ENCODE results near the gene LPIN2.
A peak's percentile ranks its signal among the peaks of the same experiment; 100 is the strongest.
"Not testable (repeated sequence)": the region's sequence is repeated elsewhere in the genome, so short reads cannot be mapped to it uniquely, and the experiment has no call there.

Gene LPIN2

DNA sequence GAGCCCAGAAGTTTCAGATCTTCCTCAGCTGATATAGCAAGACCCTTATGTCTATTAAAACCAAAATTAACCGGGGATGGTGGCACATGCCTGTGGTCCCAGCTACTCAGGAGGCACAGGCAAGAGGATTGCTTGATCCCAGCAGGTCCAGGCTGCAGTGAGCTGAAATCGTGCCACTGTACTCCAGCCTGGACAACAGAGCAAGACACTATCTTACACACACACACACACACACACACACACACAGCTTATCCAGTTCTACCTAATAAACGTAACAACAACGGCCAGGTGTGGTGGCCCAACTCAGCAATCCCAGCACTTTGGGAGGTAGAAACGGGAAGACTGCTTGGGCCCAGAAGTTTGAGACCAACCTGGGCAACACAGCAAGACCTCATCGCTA lies 7.5 kb downstream of the LPIN2 start:
- no peak for DNase-seq

DNA sequence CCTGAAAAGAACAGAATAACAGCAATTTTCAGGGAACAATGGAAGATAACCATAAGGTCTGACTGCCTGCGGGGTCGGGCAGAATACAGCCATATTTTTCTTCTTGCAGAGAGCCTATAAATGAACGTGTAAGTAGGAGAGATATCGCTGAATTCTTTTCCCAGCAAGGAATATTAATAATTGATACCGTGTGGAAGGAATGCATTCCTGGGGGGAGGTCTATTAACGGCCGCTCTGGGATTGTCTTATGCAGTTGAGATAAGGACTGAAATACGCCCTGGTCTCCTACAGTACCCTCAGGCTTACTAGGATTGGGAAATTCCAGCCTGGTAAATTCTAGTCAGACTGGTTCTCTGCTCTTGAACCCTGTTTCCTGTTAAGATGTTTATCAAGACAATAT lies 9.2 kb downstream of the LPIN2 start:
- not testable (repeated sequence) for DNase-seq

DNA sequence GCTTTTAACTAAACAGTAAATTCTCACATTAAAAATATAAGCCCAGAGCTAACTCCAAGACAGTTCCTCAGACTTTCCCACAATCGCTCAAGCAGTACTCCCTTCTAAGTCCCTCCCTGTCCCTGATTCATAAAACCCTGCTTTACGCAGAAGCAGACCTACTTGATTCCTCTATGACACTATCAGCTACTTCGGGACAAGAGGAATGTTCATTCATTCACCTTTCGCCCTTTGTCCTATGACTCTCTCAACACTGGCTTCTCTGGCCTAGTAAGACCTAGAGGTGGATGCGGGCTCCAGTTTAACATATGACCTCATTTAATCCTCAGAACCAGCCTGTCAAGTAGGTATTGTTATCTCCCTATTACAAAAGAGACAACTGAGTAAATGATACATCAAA lies 10.2 kb downstream of the LPIN2 start:
- no peak for DNase-seq

DNA sequence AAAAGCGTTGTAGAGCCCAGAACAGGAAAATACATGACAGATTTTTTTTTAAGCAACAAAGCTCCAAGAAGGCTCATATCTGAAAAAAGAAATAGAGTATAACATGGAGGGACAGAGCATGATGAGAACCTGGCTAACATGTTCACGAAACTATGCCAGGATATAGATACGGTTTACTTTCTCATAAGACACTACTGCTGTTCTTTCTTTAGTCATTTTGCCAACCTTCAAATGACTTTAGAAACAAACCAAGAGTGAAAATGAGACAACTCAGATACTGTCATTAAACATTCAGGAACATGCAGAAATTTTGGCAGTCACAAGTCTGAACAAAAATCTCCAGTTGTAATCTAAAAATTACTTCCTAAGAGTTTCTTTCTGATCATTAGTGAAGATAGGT lies 14.3 kb downstream of the LPIN2 start:
- DNase-seq = no peak

DNA sequence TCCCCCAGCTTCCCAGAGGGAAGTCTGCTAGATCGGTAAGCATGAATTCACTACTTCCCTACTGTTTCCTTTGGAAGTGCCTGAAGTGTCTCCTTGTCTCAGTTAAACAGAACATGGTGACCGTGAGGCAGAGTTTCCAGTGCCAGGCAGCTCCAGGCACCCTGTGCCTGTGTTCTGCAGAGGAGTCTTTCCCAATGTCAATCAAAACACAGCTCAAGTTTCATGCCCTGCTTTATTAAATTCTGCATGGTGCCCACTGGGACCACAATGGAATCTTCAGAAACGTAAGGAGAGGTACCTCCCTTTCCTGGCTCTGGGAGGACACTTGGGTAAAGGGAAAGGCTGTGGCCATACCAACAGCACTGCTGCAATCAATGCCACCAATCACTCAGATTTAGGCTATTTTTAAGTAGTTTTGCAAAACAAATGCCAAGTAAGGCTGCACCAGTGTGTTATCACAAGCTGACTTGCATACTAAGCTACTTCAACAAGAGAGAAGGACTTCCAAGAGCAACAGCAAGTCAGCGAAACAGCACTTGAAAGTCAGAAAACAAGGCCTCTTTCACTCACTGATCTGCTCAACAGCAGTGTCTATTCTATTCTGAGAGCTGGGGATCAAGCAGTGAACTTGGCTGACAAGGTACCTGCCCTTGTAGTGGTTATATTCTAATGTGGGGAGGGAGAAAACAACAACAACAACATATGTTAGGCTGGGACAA lies 14.9 kb downstream of the LPIN2 start:
- no peak for DNase-seq

DNA sequence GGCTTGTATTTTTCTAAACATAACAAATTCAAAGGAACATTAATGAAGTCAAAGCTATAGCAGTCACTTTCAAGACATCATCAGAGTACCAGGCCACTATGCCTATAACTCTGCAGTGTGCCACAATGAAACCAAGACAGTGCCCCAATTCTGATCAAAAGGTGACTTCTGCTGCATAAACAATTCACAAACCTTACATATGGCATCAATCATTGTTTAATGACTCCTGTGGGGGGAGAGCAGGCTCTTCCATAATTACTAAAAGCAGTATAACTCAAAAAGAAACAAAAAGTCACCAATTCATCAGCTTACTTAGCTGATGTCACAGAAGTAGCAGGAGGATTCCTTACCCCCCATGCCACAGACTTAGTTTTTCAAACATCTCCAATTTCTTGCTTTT lies 15.5 kb downstream of the LPIN2 start:
- no peak for DNase-seq

DNA sequence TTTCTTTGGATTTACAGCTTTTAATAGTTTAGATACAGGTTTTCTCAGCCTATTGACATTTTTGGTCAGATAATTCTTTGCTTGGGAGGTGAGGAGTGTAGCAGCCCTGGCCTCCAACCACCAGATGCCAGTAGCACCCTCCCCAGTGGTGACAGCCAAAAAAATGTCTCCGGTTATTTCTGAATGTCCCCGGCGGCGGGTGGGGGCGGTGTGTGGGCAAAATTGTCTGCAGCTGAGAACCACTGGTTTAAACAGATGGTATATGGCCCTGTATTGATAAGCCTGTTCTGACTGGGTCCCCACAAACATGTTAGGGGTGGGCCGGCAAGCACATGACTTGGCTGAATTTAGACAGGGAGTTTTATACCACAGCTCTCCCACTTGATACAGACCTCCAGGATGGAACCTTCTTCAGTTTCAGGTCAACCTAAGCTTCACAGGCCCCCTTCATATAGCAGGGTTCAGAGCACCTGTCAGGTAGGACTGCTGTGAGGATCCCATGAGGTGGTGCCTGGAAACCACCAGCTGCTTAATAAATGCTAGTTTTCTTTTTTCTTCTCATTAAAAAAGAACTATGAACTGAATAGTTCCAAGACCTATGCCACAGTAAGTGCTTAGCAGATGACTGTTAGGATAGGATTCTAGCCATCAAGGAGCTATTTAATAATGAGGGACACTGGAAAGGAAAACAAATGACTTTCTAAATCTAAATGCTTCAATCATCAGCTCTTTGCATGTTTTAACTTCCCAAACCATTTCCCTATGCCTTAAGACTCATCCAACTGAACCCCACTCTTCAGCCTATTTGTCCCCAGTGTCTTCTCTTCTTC lies 18.1 kb downstream of the LPIN2 start:
- DNase-seq = peak; percentile 77

DNA sequence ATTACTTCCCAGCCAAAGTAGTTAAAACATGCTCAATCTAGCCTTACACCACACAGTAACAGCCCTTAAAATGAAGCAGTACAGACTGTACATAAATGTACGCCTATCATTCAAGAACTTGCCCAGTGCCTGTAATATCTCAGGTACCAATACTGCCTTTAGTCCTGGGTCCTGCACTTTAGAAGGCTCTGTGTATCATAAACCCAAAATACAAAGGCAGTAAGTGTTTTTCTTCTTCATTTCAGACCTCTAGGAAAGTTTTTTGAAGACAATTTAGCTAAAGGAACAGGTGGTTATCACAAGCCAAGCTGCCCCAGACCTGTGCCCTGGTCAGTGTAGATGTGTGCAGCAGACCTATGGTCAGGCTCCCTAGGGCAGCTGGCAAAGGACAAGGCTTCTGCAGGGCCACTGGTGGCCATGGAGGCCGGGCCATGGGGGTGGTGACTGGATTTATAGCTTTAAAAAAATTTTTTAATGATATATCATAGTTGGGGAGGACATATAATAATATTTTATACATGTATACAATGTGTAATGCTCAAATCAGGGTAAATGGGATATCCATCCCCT lies 18.8 kb downstream of the LPIN2 start:
- no peak for DNase-seq

DNA sequence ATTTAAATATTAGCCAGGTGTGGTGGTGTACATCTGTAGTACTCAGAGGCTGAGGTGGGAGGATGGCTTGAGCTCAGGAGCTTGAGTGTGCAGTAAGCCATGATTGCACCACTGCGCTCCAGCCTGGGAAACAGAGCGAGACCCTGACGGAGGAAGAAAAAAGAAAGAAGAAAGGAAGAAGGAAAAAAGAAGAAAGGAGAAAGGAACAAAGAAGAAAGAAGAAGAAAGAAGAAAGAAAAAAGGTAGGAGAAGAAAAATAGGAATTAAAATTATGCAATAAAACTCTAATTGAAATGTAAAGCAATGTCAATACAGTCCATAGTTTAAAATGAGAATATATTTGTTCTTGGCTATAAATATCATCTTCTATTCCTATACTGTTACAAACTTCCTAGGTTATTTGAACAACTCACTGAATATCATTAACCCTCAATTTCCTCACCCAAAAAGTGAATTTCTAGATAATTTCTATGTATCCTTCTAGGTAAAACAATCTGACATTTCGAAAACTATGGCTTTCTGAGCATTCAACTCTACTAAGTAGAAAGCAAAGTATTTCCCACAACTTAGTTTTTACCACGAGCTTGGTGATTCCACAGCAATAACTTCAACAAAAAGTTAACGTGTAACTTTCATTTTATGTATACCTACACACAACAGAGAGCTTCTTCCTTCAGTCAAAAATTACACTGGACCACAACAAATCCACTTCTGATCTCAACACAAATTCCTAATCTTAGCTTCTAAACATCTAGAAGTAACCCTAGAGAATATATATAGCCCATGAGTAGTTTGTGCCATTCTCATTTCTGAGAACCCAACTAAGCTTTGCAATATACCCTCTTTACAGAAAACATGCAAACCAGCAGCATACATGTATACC lies 19.7 kb downstream of the LPIN2 start:
- DNase-seq = no peak

DNA sequence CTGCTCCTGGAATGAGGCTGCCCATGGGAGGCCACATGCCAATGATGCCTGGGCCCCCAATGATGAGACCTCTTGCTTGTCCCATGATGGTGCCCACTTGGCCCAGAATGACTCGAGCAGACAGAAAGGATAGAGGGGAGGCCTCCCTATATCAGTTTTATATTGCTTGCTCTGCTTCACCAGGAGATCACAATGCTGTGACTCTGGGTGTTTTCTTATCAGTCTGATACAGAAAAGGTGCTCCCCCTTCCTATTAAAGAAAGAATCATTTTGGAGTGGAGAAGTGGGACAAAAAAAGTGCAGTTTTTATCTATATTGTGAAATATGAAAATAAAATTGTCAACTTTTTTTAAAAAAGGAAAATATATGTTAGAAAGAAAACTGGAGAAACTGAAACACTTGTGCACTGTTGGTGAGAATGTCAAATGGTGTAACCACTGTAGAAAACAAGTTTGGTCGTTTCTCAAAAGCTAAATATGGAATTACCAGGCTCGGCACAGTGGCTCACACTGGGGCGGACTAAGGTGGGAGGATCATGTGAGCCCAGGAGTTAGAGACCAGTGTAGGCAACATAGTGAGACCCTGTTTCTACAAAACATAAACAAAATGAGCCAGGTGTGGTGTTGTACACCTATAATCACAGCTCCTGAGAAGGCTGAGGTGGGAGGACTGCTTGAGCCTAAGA lies 21.8 kb downstream of the LPIN2 start:
- no peak for DNase-seq

DNA sequence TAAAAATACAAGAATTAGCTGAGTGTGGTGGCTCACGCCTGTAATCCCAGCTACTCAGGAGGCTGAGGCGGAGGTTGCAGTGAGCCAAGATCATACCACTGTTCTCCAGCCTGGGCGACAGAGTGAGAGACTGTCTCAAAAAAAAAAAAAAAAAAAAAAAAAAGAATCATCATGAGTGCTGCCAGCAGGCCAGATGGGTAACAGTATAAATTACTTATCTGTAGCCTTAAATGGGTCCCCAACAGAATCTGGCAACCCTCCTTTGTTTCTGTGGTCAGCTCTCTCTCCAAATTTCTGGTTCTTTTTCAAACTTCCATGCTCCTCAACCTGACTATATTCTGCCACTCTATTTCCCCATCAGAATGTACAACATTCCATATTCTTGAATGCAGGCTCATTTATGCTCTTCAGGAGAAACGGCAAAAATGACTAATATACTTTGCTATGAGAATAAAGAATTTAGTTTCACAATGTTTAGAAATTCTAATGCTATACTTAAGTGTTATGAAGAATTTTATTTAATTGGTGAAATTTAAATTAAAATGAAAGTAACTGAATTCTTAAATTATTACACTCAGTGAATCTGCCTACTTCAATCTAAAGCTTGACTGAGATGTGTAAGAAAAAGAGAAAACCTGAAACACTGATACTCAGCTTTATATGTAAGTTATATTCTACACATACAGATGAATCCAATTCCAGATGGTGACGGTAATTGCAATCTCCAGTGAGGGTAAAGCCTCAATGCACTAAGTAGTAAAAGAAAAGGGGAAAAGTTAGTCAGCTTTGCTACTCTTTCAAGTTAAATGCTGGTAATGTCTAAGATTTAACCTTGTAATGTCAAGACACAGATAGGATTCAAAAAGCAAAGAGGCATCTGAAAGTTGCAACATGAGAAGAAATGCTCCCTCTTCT lies 24.8 kb downstream of the LPIN2 start:
- DNase-seq = no peak

DNA sequence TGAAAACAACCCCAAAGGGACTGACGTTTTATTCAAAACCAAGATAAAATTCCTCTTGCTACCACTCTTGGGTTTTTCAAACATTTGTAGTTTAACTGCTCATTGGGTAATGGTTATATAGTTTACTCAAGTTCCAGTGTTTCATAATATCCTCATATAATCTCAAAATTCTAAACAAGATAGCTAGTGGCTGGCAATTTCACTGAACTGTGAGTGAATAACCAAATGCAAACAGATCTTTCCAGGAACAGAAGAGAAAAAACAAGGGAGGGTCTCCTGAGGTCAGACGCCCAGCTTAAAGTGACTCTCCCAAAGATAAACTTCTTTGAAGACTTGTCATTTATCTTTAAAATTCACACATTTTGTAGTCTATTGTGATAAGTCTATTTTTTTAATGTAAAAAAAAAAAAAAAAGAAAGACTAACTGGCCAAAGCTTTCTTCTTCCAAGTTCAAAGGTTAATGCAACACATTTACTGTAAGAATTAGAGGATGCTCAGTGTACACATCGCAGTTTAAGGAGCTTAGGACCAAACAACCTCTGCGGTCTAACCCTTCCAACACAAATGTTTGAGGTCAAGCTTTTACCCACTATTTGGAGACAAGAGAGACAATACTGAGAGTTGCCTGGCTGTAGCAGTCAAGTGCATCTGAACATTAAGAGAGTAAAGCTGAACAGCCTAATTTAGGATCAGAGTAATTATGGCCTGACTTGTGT lies 26.6 kb downstream of the LPIN2 start:
- DNase-seq = no peak

DNA sequence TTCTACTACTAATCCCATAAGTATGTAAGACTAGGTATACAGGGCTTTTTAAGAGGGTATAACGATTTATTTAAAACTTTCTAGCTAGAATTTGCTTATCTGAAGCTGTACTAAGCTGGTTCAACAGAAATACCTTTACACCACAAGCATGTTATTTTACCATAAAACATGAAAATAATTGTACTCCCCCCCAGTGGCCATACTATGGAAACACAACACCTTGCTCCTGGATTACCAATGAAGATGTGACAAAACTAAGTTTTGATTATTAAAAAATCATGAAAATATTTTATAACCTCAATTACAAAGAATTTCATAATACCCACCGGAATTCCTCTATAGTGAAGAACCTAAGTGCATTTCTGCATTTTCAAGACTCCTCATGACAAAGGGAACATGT lies 27.3 kb downstream of the LPIN2 start:
- DNase-seq = peak; percentile 39

DNA sequence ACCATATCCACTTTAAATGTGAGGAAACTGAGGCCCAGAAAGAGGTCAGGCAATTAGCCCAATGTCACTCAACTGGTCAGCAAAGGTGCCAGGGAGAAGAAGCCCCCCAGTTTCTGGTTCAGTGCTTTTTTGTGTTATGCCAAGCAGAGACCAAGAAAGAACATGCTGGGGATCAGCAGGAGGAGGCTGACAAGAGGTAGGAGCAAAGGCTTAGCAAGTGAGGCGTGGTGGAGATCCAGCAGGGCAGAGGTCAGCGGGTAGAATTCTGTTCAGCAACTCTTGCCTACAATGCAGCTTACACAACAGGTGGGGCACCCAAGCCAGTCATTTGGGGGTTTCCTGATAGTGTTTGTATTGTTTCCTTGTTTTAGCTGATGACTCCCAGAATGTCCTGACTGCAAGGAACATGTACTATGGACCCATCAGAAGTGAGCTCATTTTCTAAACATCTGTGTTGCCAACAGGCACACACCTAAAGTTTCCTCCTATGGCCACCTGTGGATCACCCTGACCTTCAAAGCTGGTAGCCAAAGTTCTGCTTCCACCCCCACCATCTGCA lies 28.2 kb downstream of the LPIN2 start:
- DNase-seq = no peak

DNA sequence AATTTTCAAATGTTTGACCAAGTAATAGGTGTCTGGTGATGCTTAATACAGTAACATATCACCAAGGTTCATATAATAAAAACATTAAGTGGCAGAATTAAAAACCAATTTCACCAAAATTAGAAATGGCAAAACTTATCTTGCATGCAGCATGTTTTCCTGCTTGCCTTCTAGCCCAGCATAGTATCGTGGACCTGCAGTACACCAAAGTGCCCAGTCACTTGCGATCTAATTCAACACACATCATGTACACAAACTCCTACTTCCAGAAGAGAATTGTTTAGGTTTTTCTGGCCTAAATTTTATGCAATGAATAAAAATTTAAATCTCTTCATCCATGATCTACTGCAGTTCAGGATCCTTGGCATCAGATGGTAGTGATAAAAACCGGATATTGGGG lies 28.9 kb downstream of the LPIN2 start:
- DNase-seq = no peak

DNA sequence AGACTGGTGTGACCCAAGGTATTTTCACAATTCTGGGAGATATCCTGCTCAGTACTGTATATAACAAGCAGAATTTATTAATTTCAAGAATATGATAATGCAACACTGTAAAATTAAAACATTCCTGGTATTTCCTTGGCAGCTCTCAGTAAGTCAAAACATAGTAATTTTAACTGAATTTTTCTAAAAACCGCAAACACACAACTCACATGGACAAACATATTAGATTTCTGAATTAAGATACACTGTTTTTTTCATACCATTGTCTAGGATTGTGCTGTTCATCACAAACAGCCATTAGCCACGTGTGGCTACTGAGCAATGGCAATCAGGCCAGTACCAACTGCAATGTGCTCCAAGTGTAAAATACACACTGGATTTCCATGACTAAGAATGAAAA lies 29.6 kb downstream of the LPIN2 start:
- no peak for DNase-seq

DNA sequence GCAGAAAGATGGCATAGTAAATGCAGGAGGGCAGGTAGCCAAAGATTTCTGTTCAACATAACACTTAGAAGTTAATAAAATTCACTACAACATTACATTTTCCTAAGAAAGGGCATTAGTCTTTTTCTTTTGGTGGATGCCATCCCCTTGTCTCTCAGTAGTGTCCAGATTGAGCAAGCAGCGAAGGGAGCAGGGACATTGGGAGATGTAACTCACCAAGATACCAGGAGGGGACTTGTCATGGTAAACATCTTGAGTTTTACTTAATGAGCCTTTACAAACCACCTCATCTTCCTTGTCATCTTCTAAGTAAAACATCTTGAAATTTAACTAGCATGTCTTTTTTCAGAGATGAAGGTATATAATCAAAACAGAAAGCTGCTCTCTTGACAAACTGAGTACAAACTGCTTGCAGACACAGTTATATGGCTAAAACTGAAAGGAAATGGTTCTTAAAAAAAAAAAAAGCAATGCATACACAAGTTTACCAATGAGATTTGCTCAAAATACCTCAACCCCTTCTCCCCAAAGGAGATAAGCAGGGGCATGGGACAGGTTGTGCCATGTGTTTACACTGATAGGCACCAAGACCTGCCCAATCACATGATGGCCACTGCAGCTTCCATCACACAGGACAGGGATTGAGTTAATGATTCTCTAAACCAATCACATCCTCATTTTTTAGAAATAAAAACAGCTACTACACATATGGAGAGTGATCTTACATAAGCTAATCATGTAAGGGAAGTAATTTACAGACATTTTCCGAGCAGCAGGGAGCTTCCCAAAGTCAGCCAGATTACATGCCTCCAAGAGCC lies 30.3 kb downstream of the LPIN2 start:
- DNase-seq = peak; percentile 27

DNA sequence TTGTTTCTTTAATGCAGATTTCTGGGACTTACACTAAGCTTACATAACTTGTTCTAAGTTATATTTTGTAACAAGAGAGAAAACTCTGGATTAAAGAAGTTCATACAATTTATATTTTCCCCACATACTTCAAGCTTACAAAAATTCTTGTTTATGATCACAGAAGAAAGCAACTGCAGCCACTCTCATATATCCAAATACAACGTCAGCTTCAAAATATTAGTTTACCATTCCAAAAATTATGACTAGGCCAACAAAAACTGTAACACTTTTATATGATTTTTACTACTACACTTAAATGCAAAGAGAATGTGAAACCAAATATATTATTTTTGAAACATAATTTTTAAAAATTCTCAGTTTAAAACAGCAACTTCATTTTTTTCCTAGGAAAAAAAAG lies 30.9 kb downstream of the LPIN2 start:
- no peak for DNase-seq

DNA sequence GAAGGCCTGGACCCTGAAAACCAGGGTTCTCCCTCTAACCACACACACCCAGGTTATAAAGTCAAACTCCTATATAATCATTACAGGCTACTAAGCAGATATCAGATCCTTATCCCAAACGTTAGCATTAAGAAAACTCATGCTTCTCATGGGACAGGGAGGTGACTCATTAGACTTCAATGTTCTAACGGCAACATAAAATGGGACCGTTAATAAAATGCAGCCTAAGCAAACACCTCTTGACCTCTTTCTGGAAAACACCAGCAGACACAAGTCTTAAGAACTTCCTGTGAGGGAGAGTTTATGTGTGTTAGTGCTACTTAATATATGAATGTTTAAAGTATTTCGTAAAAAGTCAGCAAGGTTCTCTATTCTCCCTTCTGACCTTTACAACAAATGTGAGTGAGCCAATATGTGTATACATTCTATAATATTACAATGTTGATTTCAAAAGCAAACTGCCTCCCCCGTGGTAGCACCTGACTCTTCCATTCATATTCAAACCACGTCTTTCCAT lies 31.7 kb downstream of the LPIN2 start:
- DNase-seq = no peak
